ENCODE measurements around the gene SNX25. TPM values are rescaled to one million over a fixed set of nuclear protein-coding genes. Genes with fewer than 3 reads are reported as not detected.
A peak's percentile ranks its signal among the peaks of the same experiment; 100 is the strongest.

The SNX25 gene
- 10 to 100 TPM; 28.2 to 31.2 TPM for total RNA-seq

- Mint-ChIP-seq H3K4me3 (peak within 1 kb of the TSS; percentile 91), H3K4me1 (peaks cover 28% of the 10 kb centered on the region), H3K27me3 (no peaks in the 10 kb centered on the region), H3K9me3 (no peaks in the 10 kb centered on the region), H3K36me3 (ENCODE audit: low read depth) (peaks cover 22% of the 10 kb centered on the region), H3K27ac (peak within 1 kb of the TSS; percentile 85)
- ATAC-seq (replicated peaks), result peak; percentile 95
These were observed at the start of gene SNX25 for GRCh38 chr4:185209031-185209851. TSS of gene SNX25 (plus strand) at chr4:185209598. CDS start at chr4:185209827, 229 bp downstream.

GRCh38 chr4:185165605-185166063 lies 43.8 kb upstream of the SNX25 start:
- Mint-ChIP-seq H3K4me1 (peaks cover 28% of the 10 kb centered on the region), H3K27me3 (no peaks in the 10 kb centered on the region), H3K4me3 (peak overlapping the region; percentile 31), H3K36me3 (ENCODE audit: low read depth) (peaks cover 94% of the 10 kb centered on the region), H3K27ac (peak overlapping the region; percentile 58), H3K9me3 (no peaks in the 10 kb centered on the region)
- ATAC-seq (replicated peaks), result peak; percentile 97

- H3K27me3 Mint-ChIP-seq, result no peaks in the 10 kb centered on the region
- no peak overlapping the region for H3K4me3 Mint-ChIP-seq
- peaks cover 92% of the 10 kb centered on the region for H3K36me3 Mint-ChIP-seq (ENCODE audit: low read depth)
- no peak for ATAC-seq (replicated peaks)
- no peaks in the 10 kb centered on the region for H3K9me3 Mint-ChIP-seq
- no peak overlapping the region for H3K27ac Mint-ChIP-seq
- peaks cover 28% of the 10 kb centered on the region for H3K4me1 Mint-ChIP-seq
These were observed 42.2 kb upstream of the SNX25 start for GRCh38 chr4:185167234-185167633.

DNA sequence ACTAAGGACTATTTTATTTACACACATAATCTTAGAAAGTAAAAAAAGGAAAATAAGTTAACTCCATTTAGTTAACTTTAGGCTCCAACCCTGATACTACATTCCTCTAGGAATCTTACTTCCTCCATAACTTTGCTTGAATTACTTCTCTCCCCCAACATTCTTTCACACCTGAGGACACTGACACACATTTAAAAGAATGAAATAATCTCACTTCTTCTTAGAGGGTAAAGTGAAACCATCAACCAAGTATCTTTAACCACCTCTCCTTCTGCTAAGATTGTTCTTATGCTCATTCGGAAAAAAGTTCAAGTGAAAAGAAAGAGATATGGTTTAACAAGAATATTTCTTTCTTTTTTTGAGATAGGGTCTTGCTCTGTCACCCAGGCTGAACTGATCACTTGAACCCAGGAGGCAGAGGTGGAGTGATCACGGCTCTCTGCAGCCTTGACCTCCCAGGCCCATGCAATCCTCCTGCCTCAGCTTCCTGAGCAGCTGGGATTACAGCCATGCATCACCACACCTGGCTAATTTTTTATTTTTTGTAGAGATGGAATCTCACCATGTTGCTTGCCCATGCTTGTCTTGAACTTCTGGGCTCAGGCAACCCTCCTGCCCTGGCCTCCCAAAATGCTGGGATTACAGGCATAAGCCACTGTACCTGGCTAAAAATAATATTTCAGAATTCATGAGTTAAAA lies 37.9 kb upstream of the SNX25 start:
- no peaks in the 10 kb centered on the region for H3K9me3 Mint-ChIP-seq

DNA sequence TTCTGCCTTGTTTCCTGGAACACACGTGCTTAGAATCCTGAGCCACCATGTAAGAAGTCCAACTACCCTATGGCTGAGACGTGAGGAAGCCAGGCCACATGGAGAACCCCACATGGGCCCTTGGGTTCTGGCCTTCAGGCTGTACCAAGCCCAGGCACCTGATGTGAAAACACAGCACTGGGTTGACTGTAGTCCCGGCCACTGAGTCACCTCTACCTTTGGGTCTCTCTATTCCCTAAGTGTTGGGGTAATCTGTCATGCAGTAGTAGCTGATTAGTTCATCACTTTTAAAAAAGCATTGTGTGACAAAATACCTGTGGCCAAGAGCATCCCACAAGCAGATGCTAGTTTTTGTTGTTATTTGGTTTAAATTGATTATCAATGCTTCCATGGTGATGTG lies 29.9 kb upstream of the SNX25 start:
- H3K9me3 Mint-ChIP-seq, result no peaks in the 10 kb centered on the region
- H3K4me1 Mint-ChIP-seq, result peaks cover 23% of the 10 kb centered on the region
- no peak overlapping the region for H3K4me3 Mint-ChIP-seq
- H3K36me3 Mint-ChIP-seq (ENCODE audit: low read depth), result peaks cover 37% of the 10 kb centered on the region
- H3K27ac Mint-ChIP-seq, result no peak overlapping the region
- no peaks in the 10 kb centered on the region for H3K27me3 Mint-ChIP-seq
- ATAC-seq (replicated peaks), result peak; percentile 73

More for the DNA sequence above, 37.9 kb upstream of the SNX25 start:
- H3K4me3 Mint-ChIP-seq, result no peak overlapping the region
- H3K4me1 Mint-ChIP-seq, result peaks cover 11% of the 10 kb centered on the region
- peaks cover 90% of the 10 kb centered on the region for H3K36me3 Mint-ChIP-seq (ENCODE audit: low read depth)
- no peak overlapping the region for H3K27ac Mint-ChIP-seq
- no peak for ATAC-seq (replicated peaks)
- H3K27me3 Mint-ChIP-seq, result no peaks in the 10 kb centered on the region

GRCh38 chr4:185182239-185182638 lies 27.2 kb upstream of the SNX25 start:
- Mint-ChIP-seq H3K9me3 (no peaks in the 10 kb centered on the region), H3K4me1 (peaks cover 28% of the 10 kb centered on the region), H3K27ac (no peak overlapping the region), H3K27me3 (no peaks in the 10 kb centered on the region), H3K4me3 (no peak overlapping the region), H3K36me3 (ENCODE audit: low read depth) (peaks cover 37% of the 10 kb centered on the region)
- ATAC-seq (replicated peaks), result no peak

DNA sequence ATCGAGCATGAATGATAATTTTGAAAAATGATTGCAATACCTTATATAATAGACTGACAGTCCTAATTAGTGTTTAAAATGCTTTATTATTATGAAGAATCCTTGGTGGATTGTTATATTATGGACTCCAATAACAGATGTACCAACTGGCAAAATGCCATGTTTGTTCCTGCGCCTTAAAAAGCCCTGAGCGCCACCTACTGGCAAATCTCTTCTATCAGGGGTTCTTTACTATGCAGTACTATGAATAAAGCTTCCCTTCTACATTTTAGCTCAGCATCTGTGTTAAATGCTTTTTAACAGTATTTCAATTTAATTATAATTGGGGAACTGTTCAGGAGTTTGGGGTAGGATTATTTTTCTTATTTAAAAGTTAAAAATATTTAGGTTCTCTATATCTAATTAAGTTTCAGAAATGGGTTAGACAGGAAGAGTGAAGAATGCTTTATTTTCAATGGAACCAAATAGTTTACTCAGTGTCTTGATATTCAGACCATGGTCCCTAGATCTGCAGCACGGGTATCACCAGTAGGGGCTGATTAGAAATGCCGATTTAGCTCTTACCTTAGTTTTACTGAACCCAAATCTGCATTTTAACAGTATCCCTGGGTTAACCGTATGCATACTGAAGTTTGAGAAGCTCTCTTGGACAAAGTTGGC lies 25.6 kb upstream of the SNX25 start:
- Mint-ChIP-seq H3K36me3 (ENCODE audit: low read depth) (peaks cover 45% of the 10 kb centered on the region), H3K4me1 (peaks cover 33% of the 10 kb centered on the region), H3K27me3 (no peaks in the 10 kb centered on the region), H3K4me3 (no peak overlapping the region), H3K27ac (no peak overlapping the region), H3K9me3 (no peaks in the 10 kb centered on the region)
- ATAC-seq (replicated peaks), result peak; percentile 68

DNA sequence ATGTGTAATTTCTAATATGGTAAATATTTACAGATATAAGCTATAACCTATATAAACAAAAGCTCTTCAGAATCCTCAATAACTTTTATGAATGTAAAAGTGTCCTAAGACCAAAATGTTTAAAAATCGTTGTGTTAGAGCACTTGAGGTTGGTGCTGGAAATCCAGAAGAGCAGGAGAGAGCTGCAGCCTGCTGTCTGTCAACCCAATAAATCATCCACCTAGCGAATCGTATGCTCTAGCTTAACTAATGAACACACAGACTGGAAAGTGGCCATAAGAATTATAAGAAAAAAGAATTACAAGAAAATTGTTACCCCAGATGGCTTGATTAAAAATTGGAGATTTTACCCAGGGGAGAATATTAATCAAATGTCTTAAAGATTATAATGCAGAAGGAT lies 22.6 kb upstream of the SNX25 start:
- no peaks in the 10 kb centered on the region for H3K9me3 Mint-ChIP-seq
- H3K4me3 Mint-ChIP-seq, result no peak overlapping the region
- ATAC-seq (replicated peaks), result no peak
- no peak overlapping the region for H3K27ac Mint-ChIP-seq
- peaks cover 67% of the 10 kb centered on the region for H3K36me3 Mint-ChIP-seq (ENCODE audit: low read depth)
- no peaks in the 10 kb centered on the region for H3K27me3 Mint-ChIP-seq
- H3K4me1 Mint-ChIP-seq, result peaks cover 37% of the 10 kb centered on the region

DNA sequence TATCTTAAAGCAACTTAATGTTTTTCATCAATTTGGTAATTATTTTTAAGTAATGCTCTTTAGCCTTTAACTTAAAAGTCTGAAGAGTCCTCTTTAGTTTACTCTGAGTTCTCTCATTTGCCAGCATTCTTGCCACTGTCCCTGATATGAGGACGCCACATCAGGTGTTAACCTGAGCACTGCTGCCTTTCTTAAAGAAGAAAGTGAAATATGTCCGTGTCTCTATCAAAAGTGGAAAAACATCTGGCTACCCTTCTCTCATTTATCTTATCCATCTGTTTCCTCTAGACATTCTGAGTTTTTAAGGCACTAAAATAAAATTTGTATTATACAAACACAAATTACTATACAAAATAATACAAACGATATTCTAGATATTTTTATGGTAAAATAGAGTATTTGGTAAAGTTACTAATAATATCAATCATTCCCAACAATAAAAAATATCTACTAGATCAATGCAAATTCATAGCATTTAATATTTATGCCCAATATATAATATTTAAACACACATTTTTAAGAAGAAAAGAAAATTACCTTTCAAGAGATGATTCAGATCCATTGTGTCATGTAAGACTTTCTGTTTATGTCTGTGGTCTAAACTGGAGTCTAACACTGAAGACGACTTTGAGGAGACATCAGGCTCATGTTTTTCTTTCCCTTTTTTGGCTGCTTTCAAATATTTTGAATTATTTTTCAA lies 19.6 kb upstream of the SNX25 start:
- peaks cover 64% of the 10 kb centered on the region for H3K36me3 Mint-ChIP-seq (ENCODE audit: low read depth)
- H3K4me1 Mint-ChIP-seq, result peaks cover 36% of the 10 kb centered on the region
- H3K27ac Mint-ChIP-seq, result peak overlapping the region; percentile 70
- ATAC-seq (replicated peaks), result peak; percentile 37
- H3K27me3 Mint-ChIP-seq, result no peaks in the 10 kb centered on the region
- peak overlapping the region; percentile 19 for H3K4me3 Mint-ChIP-seq
- H3K9me3 Mint-ChIP-seq, result no peaks in the 10 kb centered on the region

- peaks cover 42% of the 10 kb centered on the region for H3K4me1 Mint-ChIP-seq
- H3K9me3 Mint-ChIP-seq, result no peaks in the 10 kb centered on the region
- peaks cover 65% of the 10 kb centered on the region for H3K36me3 Mint-ChIP-seq (ENCODE audit: low read depth)
- H3K4me3 Mint-ChIP-seq, result peak overlapping the region; percentile 19
- ATAC-seq (replicated peaks), result no peak
- peak overlapping the region; percentile 70 for H3K27ac Mint-ChIP-seq
- no peaks in the 10 kb centered on the region for H3K27me3 Mint-ChIP-seq
These were observed 19.0 kb upstream of the SNX25 start for GRCh38 chr4:185190306-185190856.

GRCh38 chr4:185192059-185192458 lies 17.3 kb upstream of the SNX25 start:
- Mint-ChIP-seq H3K9me3 (no peaks in the 10 kb centered on the region), H3K27me3 (no peaks in the 10 kb centered on the region), H3K36me3 (ENCODE audit: low read depth) (peaks cover 69% of the 10 kb centered on the region), H3K4me1 (peaks cover 42% of the 10 kb centered on the region), H3K4me3 (no peak overlapping the region), H3K27ac (peak overlapping the region; percentile 54)
- no peak for ATAC-seq (replicated peaks)

- no peak for ATAC-seq (replicated peaks)
- no peaks in the 10 kb centered on the region for H3K27me3 Mint-ChIP-seq
- H3K36me3 Mint-ChIP-seq (ENCODE audit: low read depth), result peaks cover 56% of the 10 kb centered on the region
- H3K27ac Mint-ChIP-seq, result peak overlapping the region; percentile 23
- H3K9me3 Mint-ChIP-seq, result no peaks in the 10 kb centered on the region
- H3K4me3 Mint-ChIP-seq, result no peak overlapping the region
- H3K4me1 Mint-ChIP-seq, result peaks cover 26% of the 10 kb centered on the region
These were observed 14.2 kb upstream of the SNX25 start for GRCh38 chr4:185194924-185195888.

- ATAC-seq (replicated peaks), result no peak
- Mint-ChIP-seq H3K36me3 (ENCODE audit: low read depth) (peaks cover 53% of the 10 kb centered on the region), H3K4me3 (no peak overlapping the region), H3K9me3 (no peaks in the 10 kb centered on the region), H3K4me1 (peaks cover 19% of the 10 kb centered on the region), H3K27ac (no peak overlapping the region), H3K27me3 (no peaks in the 10 kb centered on the region)
These were observed 13.0 kb upstream of the SNX25 start for GRCh38 chr4:185196437-185196836.
